ENCODE measurements around the gene CTTNBP2. TPM values are rescaled to one million over a fixed set of nuclear protein-coding genes. Genes with fewer than 3 reads are reported as not detected.

The CTTNBP2 gene
- total RNA-seq, 4 donors from 2014 or later, result 13.8 to 19.4 (median 17.6) TPM

- H3K27me3 ChIP-seq, result no peaks in the 10 kb centered on the region
- peaks cover 11 to 20% of the 10 kb centered on the region in 2 donors for H3K4me1 ChIP-seq
- H3K9me3 ChIP-seq, result no peaks in the 10 kb centered on the region
- WGBS, 2 donors, result 47 to 51% methylated on average over 3 of the region's 3 CpGs
- intact Hi-C loops (cut with DNase I), result no loop called here
- DNase-seq, result peak; percentile 60 to 80
- TF ChIP-seq POLR2A (IDR thresholded peaks at IDR 0.05) (no peak), CTCF (IDR thresholded peaks at IDR 0.05) (no peak)
- no peak overlapping the region for H3K4me3 ChIP-seq (replicated peaks in 1 of 3)
- H3K27ac ChIP-seq, result peak overlapping the region in 2 of 3 donors; percentile 12 to 31
- H3K36me3 ChIP-seq, result no peaks in the 10 kb centered on the region
Measured at GRCh38 chr7:117777335-117778142, 95.7 kb downstream of the CTTNBP2 start.

- DNase-seq, result no peak
- intact Hi-C loops (cut with DNase I), result no loop called here
- H3K4me1 ChIP-seq, result peaks cover 11 to 21% of the 10 kb centered on the region in 2 donors
- H3K9me3 ChIP-seq, result no peaks in the 10 kb centered on the region
- TF ChIP-seq POLR2A (IDR thresholded peaks at IDR 0.05), result no peak
- TF ChIP-seq CTCF (IDR thresholded peaks at IDR 0.05), result no peak
- no peaks in the 10 kb centered on the region for H3K27me3 ChIP-seq
- no peak overlapping the region for H3K4me3 ChIP-seq (replicated peaks in 1 of 3)
- peak overlapping the region in 1 of 3 donors; percentile 21 for H3K27ac ChIP-seq
- H3K36me3 ChIP-seq, result no peaks in the 10 kb centered on the region
Measured at GRCh38 chr7:117776224-117776623, 97.0 kb downstream of the CTTNBP2 start.

GRCh38 chr7:117775801-117776200 lies 97.4 kb downstream of the CTTNBP2 start:
- TF ChIP-seq CTCF (IDR thresholded peaks at IDR 0.05) (no peak), POLR2A (IDR thresholded peaks at IDR 0.05) (no peak)
- 84 to 92% methylated on average over 2 of the region's 2 CpGs for WGBS, 2 donors
- peaks cover 11 to 26% of the 10 kb centered on the region in 2 donors for H3K4me1 ChIP-seq
- no peaks in the 10 kb centered on the region for H3K9me3 ChIP-seq
- intact Hi-C loops (cut with DNase I), result no loop called here
- no peaks in the 10 kb centered on the region for H3K27me3 ChIP-seq
- no peaks in the 10 kb centered on the region for H3K36me3 ChIP-seq
- no peak overlapping the region for H3K27ac ChIP-seq
- H3K4me3 ChIP-seq (replicated peaks in 1 of 3), result no peak overlapping the region
- DNase-seq, result no peak

- no peak for DNase-seq
- Histone ChIP-seq H3K36me3 (no peaks in the 10 kb centered on the region), H3K4me1 (peaks cover 17 to 34% of the 10 kb centered on the region in 2 donors), H3K9me3 (no peaks in the 10 kb centered on the region), H3K4me3 (replicated peaks in 1 of 3) (no peak overlapping the region), H3K27ac (no peak overlapping the region), H3K27me3 (no peaks in the 10 kb centered on the region)
- 51 to 63% methylated on average over 1 of the region's 1 CpG for WGBS, 2 donors
- no peak for TF ChIP-seq POLR2A (IDR thresholded peaks at IDR 0.05)
- no peak for TF ChIP-seq CTCF (IDR thresholded peaks at IDR 0.05)
- intact Hi-C loops (cut with DNase I), result no loop called here
Measured at GRCh38 chr7:117774943-117775342, 98.3 kb downstream of the CTTNBP2 start.

- H3K27ac ChIP-seq, result no peak overlapping the region
- intact Hi-C loops (cut with DNase I), result no loop called here
Measured at GRCh38 chr7:117772421-117772820, 100.8 kb downstream of the CTTNBP2 start.

More at GRCh38 chr7:117772421-117772820, 100.8 kb downstream of the CTTNBP2 start:
- TF ChIP-seq POLR2A (IDR thresholded peaks at IDR 0.05) (no peak), CTCF (IDR thresholded peaks at IDR 0.05) (no peak)
- Histone ChIP-seq H3K9me3 (no peaks in the 10 kb centered on the region), H3K4me1 (peaks cover 22 to 30% of the 10 kb centered on the region in 2 donors), H3K36me3 (no peaks in the 10 kb centered on the region), H3K4me3 (replicated peaks in 1 of 3) (no peak overlapping the region), H3K27me3 (no peaks in the 10 kb centered on the region)
- 96 to 99% methylated on average over 2 of the region's 2 CpGs for WGBS, 2 donors
- no peak for DNase-seq

Data from thyroid gland (tissue), 4 donors.